MM.1S (cell line): ENCODE results near the gene PPP1R1C.

Experiments
- EZH2 ChIP-seq: fragments of 300-600 bp; sonication (generic); optimal IDR thresholded peaks from 2 replicates; pipeline ENCODE3; 2017; ENCODE audit warnings: low read depth, mild to moderate bottlenecking, antibody characterized with exemption, low read length, mixed read lengths
- TF ChIP-seq, protein P1 (sequence below): fragments of 300-600 bp; sonication (generic); IDR thresholded peaks from 2 replicates; pipeline ENCODE4 v1.5.1; 2016; ENCODE audit warnings: antibody characterized with exemption, low read length, mixed read lengths

DNA sequence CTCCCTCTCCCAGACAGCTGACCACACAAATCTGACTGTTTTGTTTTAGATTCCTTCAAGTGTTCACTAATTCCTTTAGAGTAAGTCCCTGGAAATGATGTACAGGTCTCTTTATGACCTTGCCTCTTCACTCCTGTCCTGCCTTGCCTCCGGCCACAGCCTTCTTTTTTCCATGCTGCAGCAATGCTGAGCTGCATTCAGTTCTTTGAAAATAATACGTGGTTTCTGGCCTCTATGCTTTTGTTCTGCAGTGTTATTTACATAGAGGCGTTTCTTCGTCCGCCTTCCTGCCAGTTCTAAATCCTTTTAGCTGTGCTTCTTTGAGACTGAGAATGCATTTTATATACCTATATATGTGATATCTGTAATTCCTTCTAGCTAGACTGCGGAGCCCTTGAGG lies 87.2 kb downstream of the PPP1R1C start:
- TF ChIP-seq, protein P1, sequence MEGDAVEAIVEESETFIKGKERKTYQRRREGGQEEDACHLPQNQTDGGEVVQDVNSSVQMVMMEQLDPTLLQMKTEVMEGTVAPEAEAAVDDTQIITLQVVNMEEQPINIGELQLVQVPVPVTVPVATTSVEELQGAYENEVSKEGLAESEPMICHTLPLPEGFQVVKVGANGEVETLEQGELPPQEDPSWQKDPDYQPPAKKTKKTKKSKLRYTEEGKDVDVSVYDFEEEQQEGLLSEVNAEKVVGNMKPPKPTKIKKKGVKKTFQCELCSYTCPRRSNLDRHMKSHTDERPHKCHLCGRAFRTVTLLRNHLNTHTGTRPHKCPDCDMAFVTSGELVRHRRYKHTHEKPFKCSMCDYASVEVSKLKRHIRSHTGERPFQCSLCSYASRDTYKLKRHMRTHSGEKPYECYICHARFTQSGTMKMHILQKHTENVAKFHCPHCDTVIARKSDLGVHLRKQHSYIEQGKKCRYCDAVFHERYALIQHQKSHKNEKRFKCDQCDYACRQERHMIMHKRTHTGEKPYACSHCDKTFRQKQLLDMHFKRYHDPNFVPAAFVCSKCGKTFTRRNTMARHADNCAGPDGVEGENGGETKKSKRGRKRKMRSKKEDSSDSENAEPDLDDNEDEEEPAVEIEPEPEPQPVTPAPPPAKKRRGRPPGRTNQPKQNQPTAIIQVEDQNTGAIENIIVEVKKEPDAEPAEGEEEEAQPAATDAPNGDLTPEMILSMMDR = no peak
- no peak for TF ChIP-seq EZH2
